ENCODE results near the gene AFG1L. TPM values are rescaled to one million over a fixed set of nuclear protein-coding genes. Genes with fewer than 3 reads are reported as not detected.
"Not testable (repeated sequence)": the region's sequence is repeated elsewhere in the genome, so short reads cannot be mapped to it uniquely, and the experiment has no call there.

AFG1L gene
- total RNA-seq = 1.5 and 3.2 TPM in 2 replicates

DNA sequence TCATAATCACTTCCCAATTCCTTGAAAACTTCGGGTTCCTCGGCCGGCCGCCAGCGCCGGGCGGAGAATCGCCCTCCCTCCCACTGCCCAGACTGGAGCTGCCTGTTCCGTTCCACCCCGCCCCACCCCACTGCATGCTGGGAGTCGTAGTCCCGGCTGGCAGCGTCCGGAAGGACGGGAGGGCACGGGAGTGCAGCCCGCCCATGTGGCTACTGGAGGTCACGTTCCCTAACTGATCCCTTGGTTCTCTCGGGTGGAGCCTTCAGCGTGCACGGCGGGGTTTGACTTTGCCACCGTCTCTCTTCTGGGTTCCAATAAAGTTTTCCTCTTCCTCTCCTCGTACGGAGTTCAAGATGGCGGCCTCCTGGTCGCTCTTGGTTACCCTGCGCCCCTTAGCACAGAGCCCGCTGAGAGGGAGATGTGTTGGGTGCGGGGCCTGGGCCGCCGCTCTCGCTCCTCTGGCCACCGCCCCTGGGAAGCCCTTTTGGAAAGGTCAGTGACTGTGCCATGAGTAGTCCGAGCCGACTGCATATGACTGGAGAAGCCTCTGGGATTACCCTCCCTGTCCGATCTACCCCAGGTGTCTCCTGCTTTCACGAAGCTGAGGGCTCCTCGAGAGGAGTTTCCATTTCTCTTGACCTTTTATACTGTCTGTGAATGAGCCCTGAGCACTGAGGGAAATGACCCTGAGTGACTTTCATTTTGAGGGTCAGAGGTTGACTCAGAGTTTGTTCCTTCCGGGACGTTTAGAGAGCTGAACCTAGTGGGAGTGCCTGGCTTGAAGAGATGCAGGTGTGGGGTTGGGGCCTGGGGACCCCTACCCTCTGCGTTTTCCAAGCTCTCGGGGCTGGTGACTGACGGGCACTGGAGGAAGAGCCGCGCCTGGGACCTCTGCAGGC is at the start of gene AFG1L:
Gene AFG1L, plus strand, starts transcription at position 328 of the 899 bp plus-strand sequence. Its CDS starts 26 bp downstream, at position 354.
- DNase-seq (ENCODE audit: low read depth in 2 of 2) = peak; percentile 85 to 88

DNA sequence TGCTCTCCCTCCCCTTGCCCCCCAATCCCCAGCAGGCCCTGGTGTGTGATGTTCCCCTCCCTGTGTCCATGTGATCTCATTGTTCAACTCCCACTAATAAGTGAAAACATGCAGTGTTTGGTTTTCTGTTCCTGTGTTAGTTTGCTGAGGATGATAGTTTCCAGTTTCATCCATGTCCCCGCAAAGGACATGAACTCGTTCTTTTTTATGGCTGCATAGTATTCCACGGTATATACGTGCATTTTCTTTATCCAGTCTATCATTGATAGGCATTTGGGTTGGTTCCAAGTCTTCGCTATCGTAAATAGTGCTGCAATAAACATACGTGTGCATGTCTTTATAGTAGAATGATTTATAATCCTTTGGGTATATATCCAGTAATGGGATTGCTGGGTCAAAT is 49.8 kb upstream of the AFG1L start:
- DNase-seq (ENCODE audit: low read depth in 2 of 2) = not testable (repeated sequence)

DNA sequence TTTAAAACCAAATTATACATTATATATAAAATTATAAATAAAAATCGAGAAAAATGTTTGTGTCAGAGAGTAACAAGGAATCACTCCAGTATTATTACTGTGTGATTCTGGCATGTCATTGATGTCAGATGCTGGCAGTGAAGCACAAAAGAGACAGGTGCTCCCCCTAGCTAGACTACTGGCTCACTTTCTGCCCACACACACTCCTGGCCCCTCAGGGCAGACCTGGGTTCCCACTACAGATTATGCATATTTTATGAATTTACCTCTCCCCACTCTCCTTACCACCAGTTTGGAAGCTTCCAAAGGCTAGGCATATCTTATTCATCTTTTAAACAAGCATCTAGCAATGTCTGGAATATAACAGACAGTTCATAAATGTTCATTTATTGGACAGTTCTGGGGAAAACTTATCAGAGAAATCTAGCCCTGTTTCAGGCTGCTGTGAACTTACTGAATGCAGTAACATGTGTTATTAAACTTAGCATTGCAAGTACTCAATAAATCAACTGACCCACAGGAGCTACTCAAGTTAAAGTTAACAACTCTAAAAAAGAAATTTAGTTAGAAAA is 46.8 kb upstream of the AFG1L start:
- no peak for DNase-seq (ENCODE audit: low read depth in 2 of 2)

DNA sequence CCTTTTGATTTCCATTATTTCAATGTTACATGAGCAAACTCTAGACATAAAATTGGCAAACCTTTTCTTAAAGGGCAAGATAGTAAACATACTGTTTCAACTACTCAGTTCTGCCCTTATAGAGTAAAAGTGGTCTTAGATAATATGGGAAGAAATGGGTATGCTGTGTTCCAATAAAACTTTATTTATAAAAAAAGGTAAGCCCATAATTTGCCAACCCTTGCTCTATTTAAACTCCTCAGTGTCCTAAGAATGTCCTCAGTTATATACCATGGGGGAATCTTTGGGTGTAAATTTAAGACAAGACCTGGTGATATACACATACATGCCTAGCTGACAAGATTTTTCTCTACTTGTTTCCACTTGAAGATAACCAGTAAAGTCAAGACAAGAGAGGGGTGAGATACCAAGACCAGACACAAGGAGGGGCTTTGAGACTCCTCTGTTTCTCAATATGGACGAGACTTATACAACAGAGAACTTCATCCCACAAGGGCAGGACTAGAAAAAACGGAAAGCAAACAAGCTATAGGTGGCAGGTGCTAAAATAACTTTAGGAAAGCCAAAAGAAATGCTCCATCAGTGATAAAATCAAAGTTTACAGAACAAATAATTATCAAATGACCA is 44.5 kb upstream of the AFG1L start:
- peak in 1 of 2 donors; percentile 41 for DNase-seq (ENCODE audit: low read depth in 2 of 2)

DNA sequence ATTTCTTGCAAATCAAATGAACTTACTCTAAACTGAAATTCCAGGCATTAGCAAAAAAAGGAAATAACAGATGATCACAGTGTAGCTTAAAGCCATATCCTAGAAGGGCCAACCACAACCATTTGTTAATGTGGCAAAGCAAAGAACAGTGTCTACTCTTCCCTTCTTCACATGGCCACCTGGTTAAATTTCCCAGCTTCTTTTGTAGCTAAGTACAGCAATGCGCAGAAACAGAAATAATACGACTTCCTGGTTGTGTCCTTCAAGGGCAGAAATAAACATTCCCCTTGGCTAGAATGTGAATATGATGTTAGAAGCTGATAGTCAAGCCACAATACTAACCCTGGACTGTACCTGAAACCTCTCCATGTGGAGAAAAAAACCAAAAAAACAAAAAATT is 43.6 kb upstream of the AFG1L start:
- DNase-seq (ENCODE audit: low read depth in 2 of 2) = peak in 1 of 2 donors; percentile 4

DNA sequence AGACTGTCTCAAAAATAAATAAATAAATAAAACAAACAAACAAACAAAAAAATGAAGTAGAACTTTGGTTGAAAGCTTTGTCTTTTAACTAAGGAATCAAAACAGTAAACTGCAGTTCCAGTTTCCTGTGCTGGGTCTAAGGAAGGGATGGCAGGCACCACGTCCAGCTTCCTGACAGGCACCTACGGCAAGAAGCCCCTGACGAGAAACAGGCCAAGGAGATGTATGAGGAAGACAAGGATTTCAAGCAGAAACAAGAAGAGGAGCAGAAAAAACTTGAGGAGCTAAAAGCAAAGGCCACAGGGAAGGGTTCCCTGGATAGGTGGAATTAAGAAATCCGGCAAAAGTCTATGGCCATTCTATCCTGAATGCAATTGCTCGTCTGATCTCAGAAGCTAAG is 42.8 kb upstream of the AFG1L start:
- no peak for DNase-seq (ENCODE audit: low read depth in 2 of 2)

DNA sequence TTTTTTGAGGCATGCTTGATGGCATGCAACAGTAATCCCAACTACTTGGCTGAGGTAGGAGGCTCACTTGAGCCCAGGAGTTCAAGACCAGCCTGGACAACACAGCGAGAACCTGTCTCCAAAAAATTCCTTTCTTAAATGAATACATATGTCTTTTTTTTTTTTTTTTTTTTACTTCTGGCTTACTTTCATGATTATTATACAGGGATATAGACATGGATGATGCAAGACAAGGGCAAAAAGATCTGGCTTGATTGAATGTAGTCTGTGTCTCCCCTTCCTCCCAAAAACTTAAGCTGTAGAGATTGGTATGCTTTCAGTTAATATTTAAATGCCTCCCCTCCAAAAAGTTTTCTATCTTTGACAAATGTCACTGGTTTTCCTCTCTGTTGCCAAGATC is 41.6 kb upstream of the AFG1L start:
- DNase-seq (ENCODE audit: low read depth in 2 of 2) = no peak

DNA sequence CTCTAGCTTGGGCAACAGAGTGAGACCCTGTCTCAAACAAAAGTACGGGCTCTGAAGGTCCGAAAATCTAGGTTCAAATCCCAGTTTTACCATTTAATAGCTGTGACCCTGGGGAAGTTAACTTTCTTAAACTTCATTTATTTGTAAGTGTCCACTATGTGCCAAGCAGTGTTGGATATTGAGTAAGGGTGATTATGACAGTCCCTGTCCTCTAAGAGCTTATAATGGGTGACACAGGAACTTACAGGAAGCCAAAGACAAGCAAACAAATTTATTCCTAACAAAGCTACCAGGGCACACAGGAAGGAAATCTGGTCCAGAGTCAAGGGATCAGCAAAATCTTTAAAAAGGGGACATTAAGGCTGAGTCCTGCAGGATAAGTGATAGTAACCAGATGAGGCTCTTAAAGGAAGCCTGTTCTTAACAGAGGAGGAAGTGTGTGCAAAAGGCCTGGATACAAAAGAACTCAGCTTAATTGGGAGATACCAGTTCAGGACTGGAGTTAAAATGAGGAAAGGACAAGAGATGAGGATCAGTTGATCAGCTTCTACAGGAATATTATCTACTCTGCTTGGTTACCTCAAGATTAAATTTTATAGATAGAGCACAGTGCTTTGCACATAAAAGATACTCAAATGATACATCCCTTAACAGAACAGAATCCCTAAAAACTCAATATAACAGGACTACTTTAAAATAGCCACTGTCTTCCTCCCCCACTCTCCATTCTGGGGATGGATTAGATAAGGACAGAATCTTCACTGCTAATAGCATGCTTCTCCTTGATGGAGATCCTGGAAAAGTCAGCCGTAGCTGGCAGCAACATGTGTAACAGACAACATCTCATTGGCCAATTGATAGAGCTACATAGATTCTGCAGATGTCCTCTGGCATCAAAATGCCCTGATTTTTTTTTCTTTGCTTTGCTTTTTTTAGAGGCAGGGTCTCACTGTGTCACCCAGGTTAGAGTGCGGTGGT is 40.1 kb upstream of the AFG1L start:
- peak in 1 of 2 donors; percentile 24 for DNase-seq (ENCODE audit: low read depth in 2 of 2)

DNA sequence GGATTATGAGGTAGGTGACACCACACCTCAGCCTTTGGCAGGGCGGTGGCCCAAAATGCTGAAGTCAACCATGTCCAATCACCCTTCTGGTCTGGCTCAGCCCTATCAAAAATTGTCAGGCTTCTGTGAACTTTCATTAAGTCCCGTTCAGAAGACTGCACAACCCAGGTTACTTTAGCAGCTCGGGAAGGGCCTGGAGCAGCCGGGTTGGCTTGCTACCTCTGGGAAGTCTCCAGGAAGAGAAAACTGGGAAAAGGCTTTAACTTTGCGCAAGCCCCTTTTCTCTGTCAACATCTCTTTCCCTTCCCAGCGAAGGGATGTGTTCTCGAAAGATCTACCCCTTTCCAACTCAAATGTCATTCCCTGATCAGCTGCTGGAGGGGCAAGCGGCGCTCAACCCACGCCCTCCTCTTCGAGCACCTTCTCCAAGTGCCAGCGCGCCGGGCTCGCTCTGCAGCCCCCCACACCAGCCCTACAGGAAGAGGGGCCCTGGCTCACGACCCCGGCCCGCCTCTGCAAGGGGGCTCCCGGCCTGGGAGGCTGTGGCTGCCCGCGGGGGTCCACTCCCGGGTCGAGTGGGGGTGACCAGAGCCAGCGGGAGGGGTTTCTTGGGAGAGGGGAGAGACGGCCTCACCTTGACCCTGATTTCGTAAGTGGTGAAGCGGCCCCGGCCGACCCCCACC is 34.6 kb upstream of the AFG1L start:
- peak; percentile 28 to 42 for DNase-seq (ENCODE audit: low read depth in 2 of 2)

DNA sequence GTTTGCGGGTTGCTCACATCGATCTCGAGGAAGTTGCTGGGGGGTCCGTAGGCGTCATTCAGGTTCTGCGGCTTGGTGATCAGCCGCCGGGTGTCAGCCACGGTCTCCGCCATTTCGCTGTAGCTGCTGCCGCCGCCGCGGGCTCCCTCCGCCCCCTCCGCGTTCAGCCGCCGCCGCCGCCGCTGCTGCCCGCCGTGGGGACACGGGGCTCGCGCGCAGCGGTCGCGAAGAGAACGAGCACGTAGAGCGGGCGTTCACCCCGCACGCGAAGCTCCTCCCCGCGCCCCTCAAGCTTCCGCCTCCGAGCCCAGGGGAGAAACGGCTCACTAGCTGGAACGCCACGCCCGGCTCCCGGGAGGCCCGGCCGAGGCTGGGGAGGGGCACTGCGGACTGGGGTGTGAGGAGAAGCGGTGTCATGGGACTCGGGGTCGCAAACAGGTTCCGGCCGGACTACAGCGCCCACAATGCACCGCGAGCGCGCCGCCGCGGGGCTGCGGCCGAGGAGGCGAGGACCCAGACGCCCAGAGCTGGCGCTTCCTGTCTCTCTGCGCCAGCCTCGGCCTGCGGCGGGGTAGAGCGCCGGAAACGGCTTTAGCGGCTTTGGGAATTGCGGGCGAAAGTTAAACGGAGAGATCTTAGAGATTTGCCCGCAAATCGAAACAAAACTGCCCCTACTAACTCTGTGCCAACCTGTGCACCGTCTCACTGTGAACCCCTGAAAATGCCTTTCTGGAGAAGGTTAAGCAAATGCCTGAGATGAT is 33.9 kb upstream of the AFG1L start, which contains the start of gene SNX3:
Gene SNX3, minus strand, starts transcription at position 232 of the 761 bp plus-strand sequence. Its CDS starts 119 bp downstream, at position 113.
- peak; percentile 97 for DNase-seq (ENCODE audit: low read depth in 2 of 2)

DNA sequence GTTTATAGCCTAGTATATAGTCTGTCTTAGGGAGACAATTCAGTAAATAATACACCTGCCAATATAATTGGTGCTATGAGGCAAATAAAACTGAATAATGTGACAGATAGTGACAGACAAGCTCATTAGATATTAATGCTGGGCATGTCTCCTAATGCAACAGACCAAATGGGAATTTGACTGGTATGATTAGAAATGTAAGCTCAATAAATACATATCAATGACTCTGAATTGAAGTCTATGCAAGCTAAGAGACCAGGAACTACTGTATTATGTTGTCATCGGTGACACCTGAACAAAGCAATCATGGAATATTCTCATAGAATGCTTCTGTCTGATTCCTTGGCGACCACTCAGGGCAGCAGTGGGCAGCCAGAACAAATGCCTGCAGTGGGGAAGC is 31.5 kb upstream of the AFG1L start:
- no peak for DNase-seq (ENCODE audit: low read depth in 2 of 2)

DNA sequence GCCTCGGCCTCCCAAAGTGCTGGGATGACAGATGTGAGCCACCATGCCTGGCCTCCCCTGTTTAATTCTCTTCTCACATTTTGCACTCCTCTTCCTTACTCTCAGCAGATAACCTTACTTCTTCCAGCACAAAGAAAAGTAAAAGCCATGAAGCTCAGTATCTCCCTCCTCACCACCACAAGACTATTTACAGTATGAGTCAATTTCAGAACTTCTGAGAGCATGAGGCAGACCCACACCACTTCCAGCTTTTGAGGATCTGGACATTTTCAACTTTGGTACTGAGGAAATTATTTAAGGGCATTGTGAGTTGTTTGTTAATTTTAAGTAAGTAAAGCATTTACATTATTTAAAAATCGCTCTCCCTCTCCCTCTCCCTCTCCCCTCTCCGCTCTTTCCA is 26.0 kb upstream of the AFG1L start:
- no peak for DNase-seq (ENCODE audit: low read depth in 2 of 2)

DNA sequence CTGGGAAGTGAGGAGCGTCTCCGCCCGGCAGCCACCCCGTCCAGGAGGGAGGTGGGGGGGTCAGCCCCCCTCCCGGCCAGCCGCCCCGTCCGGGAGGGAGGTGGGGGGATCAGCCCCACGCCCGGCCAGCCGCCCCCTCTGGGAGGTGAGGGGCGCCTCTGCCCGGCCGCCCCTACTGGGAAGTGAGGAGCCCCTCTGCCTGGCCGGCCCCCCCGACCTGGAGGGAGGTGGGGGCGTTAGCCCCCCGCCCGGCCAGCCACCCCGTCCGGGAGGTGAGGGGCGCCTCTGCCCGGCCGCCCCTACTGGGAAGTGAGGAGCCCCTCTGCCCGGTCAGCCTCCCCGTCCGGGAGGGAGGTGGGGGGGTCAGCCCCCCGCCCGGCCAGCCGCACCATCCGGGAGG is 24.9 kb upstream of the AFG1L start:
- DNase-seq (ENCODE audit: low read depth in 2 of 2) = not testable (repeated sequence)

DNA sequence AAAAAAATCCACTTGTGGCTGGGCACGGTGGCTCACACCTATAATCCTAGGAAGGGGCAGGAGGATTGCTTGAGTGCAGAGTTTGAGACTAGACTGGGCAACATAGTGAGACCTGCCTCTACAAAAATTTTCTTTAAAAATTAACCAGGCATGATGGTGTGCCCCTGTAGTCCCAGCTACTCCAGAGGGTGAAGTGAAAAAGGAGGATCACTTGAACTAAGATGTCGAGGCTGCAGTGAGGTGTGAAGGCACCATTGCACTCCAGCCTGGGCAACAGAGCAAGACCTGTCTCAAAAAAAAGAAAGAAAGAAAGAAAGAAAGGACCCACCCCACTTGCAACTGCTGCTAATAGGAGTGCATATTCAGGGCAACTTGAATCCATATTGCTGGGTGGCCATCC is 20.3 kb upstream of the AFG1L start:
- DNase-seq (ENCODE audit: low read depth in 2 of 2) = no peak

DNA sequence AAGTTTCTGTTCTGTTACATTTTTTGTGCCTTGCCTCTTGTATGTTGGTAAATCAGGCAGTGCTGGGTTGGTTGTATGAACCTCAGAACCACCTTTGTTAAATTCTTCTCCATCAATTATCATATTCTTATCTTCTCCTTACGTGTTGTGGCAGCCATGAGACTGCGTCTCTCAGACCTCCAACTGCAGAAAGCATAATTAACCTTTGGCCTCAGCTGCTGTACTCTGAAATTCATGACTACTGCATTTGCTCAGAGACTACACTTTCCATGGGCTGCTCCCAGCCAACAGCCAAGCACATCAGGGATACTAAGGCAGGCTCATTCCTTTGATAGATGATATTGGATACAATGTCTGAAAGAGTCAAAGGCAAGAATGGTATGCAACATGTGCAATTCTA is 18.9 kb upstream of the AFG1L start:
- no peak for DNase-seq (ENCODE audit: low read depth in 2 of 2)

DNA sequence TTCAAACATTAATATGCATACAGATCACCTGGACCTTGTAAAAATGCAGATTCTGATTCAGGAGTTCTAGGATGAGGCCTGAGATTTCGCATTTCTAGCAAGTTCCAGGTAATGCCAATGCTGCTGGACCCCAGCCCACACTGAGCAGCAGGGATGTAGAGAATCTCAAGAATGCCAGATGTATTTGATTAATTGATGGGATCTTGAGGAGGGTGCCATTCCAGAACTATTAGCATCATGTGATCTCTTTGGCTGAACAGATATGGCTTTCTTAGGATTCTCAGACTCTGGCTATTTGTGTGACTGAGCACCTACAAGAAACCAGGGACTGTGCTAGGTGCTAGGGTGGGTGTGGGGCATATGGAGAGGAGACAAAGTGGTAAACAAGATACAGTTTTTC is 17.6 kb upstream of the AFG1L start:
- DNase-seq (ENCODE audit: low read depth in 2 of 2) = no peak

DNA sequence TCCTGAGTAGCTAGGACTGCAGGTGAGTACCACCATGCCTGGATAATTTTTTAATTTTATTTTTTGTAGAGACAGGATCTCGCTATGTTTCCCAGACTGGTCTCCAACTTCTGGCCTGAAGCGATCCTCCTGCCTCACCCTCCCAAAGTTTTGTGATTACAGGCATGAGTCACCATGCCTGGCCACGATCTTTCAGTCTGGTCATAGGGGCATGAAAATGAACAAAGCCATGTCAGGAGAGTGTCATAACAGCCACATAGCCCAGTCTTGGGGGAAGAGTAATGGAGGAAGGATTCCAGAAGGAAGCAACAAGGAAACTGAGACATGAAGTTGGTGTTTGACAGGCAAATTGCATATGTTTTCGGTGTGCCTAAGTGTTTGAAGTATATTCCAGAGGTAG is 17.0 kb upstream of the AFG1L start:
- no peak for DNase-seq (ENCODE audit: low read depth in 2 of 2)

DNA sequence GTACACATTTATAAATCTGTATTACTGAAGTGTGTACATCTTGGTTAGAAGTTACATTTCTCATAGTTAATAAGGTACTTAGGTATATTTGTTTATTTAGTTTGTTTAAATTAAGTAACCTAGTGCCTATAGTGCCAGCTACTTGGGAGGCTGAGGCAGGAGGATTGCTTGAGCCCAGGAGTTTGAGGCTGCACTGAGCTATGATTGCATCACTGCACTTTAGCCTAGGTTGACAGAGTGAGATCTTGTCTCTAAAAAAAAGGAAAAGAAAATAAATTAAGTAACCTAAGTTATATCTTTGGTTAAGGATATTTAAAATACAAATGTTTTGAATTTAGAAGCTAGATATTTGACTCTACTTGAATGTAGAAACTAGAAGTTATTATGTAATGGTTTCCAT is 9.5 kb upstream of the AFG1L start:
- DNase-seq (ENCODE audit: low read depth in 2 of 2) = no peak

DNA sequence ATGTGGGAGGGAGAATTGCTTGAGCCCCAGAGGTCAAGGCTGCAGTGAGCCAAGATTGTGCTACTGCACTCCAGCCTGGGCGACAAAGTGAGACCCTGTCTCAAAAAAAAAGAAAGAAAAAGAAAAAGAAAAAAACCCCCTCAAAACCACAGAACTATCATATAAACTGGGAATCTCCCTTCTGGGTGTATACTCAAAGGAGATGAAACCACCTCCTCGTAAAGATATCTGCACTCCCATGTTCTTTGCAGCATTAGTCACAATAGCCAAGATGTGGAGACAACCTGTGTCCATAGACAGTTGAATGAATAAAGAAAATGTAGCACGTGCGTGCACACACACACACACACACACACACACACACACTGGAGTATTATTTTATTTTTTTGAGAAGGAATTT is 8.5 kb upstream of the AFG1L start:
- no peak for DNase-seq (ENCODE audit: low read depth in 2 of 2)

DNA sequence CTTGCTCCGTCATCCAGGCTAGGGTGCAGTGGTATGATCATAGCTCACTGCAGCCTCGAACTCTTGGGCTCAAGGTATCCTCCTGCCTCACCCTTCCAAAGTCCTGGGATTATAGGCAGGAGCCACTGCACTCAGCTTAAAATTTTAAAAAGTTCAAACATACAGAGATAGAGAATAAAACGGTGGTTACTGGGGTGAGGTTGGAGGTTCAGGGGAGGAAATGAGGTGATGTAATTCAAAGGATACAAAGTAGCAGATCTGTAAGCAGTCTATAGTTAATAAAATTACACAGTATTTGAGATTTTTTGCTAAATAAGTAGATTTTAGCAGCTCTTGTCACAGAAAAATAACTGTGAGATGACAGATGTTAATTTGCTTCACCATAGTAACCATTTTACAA is 7.5 kb upstream of the AFG1L start:
- DNase-seq (ENCODE audit: low read depth in 2 of 2) = no peak
